ENCODE results near the gene ZNF740.
A peak's percentile ranks its signal among the peaks of the same experiment; 100 is the strongest.

The ZNF740 gene

GRCh38 chr12:53227836-53228235, 47.3 kb downstream of the ZNF740 start:
- Histone ChIP-seq H3K4me1 (peaks cover 12 to 84% (median 67%) of the 10 kb centered on the region in 4 donors), H3K27ac (peak overlapping the region; percentile 33 to 96)

GRCh38 chr12:53229454-53229853, 48.9 kb downstream of the ZNF740 start:
- intact Hi-C loops (cut with DNase I; ENCODE audit: low total_unique reads): no loop called here
- no peaks in the 10 kb centered on the region for H3K9me3 ChIP-seq
- peaks cover 11 to 84% (median 66%) of the 10 kb centered on the region in 4 donors for H3K4me1 ChIP-seq
- H3K27me3 ChIP-seq: no peaks in the 10 kb centered on the region
- no peak overlapping the region for H3K4me3 ChIP-seq
- H3K36me3 ChIP-seq: peaks cover 0 to 28% (median 11%) of the 10 kb centered on the region in 3 donors
- H3K27ac ChIP-seq: peak overlapping the region; percentile 88 to 96
- peak in 1 of 2 donors; percentile 35 for DNase-seq
- no peak for TF ChIP-seq CTCF (IDR thresholded peaks at IDR 0.05)

More at GRCh38 chr12:53227836-53228235, 47.3 kb downstream of the ZNF740 start:
- no peak for TF ChIP-seq CTCF (IDR thresholded peaks at IDR 0.05)
- Histone ChIP-seq H3K36me3 (peaks cover 0 to 28% (median 11%) of the 10 kb centered on the region in 3 donors), H3K4me3 (no peak overlapping the region), H3K27me3 (no peaks in the 10 kb centered on the region), H3K9me3 (no peaks in the 10 kb centered on the region)
- DNase-seq: no peak
- intact Hi-C loops (cut with DNase I; ENCODE audit: low total_unique reads): no loop called here

GRCh38 chr12:53230108-53230845, 49.8 kb downstream of the ZNF740 start:
- TF ChIP-seq CTCF (IDR thresholded peaks at IDR 0.05): no peak
- no peaks in the 10 kb centered on the region for H3K27me3 ChIP-seq
- no peak for DNase-seq
- H3K4me1 ChIP-seq: peaks cover 11 to 84% (median 62%) of the 10 kb centered on the region in 4 donors
- intact Hi-C loops (cut with DNase I; ENCODE audit: low total_unique reads): no loop called here
- no peaks in the 10 kb centered on the region for H3K9me3 ChIP-seq
- peak overlapping the region; percentile 88 to 96 for H3K27ac ChIP-seq
- peaks cover 0 to 26% (median 11%) of the 10 kb centered on the region in 3 donors for H3K36me3 ChIP-seq
- peak overlapping the region; percentile 66 to 90 for H3K4me3 ChIP-seq

- Histone ChIP-seq H3K4me1 (peaks cover 11 to 80% (median 52%) of the 10 kb centered on the region in 4 donors), H3K27ac (peak overlapping the region; percentile 88 to 96), H3K36me3 (peaks cover 0 to 15% (median 11%) of the 10 kb centered on the region in 3 donors), H3K27me3 (no peaks in the 10 kb centered on the region), H3K9me3 (no peaks in the 10 kb centered on the region), H3K4me3 (peak overlapping the region; percentile 66 to 90)
- TF ChIP-seq CTCF (IDR thresholded peaks at IDR 0.05): no peak
- DNase-seq: no peak
- intact Hi-C loops (cut with DNase I; ENCODE audit: low total_unique reads): no loop called here
Measured at GRCh38 chr12:53231671-53231920, 51.1 kb downstream of the ZNF740 start.

- Histone ChIP-seq H3K27ac (peak within 1 kb of the TSS; percentile 88 to 96), H3K36me3 (peaks cover 0 to 10% (median 7%) of the 10 kb centered on the region in 3 donors), H3K27me3 (no peaks in the 10 kb centered on the region), H3K4me3 (peak within 1 kb of the TSS; percentile 66 to 90), H3K4me1 (peaks cover 11 to 77% (median 52%) of the 10 kb centered on the region in 4 donors), H3K9me3 (no peaks in the 10 kb centered on the region)
- peak; percentile 74 to 93 for DNase-seq
- TF ChIP-seq CTCF (IDR thresholded peaks at IDR 0.05): no peak
- intact Hi-C loops (cut with DNase I; ENCODE audit: low total_unique reads): no loop called here
Measured at GRCh38 chr12:53231921-53232645, 51.6 kb downstream of the ZNF740 start, which contains the start of gene RARG. Gene RARG, minus strand, starts transcription at chr12:53232209. Its CDS starts 4,664 bp downstream, at chr12:53227545.
